Osteoblast (primary cell): Measurements from ENCODE around the gene TRAPPC11. TPM values are rescaled to one million over a fixed set of nuclear protein-coding genes. Genes with fewer than 3 reads are reported as not detected.

ENCODE experiments used
- DNase-seq: peaks from one replicate; pipeline ENCODE4 v3.0.0; 2011; ENCODE audit warnings: low spot score, mixed read lengths; ENCODE audit not compliant: insufficient read length; ENCODE audit errors: missing footprints
- H2AFZ ChIP-seq: 2 replicates; pipeline ENCODE4 v1.6.0; 2011; ENCODE audit warnings: mild to moderate bottlenecking, low read length
- H3K27ac ChIP-seq: 2 replicates; pipeline ENCODE4 v1.5.1; 2011; ENCODE audit warnings: mild to moderate bottlenecking, low read depth, low read length, moderate library complexity
- H3K27me3 ChIP-seq: 2 replicates; pipeline ENCODE4 v1.6.0; 2012; ENCODE audit warnings: mild to moderate bottlenecking, control low read depth, inconsistent platforms, low read length, moderate library complexity; ENCODE audit not compliant: insufficient read depth
- H3K36me3 ChIP-seq: 2 replicates; pipeline ENCODE4 v1.5.1; 2011; ENCODE audit warnings: mild to moderate bottlenecking, low read length, control low read depth, moderate library complexity; ENCODE audit not compliant: insufficient read depth
- H3K4me1 ChIP-seq: 2 replicates; pipeline ENCODE4 v1.5.1; 2011; ENCODE audit warnings: mild to moderate bottlenecking, low read length, control low read depth, moderate library complexity; ENCODE audit not compliant: insufficient read depth
- H3K4me2 ChIP-seq: 2 replicates; pipeline ENCODE4 v1.6.0; 2011; ENCODE audit warnings: mild to moderate bottlenecking, low read length; ENCODE audit not compliant: insufficient read depth
- H3K4me3 ChIP-seq: fragments of 200-600 bp; sonication (generic); 3 replicates; pipeline ENCODE4 v1.5.1; 2012; ENCODE audit warnings: mild to moderate bottlenecking, low read length, inconsistent platforms; ENCODE audit not compliant: insufficient read depth
- H3K79me2 ChIP-seq: 2 replicates; pipeline ENCODE4 v1.6.0; 2012; ENCODE audit warnings: mild to moderate bottlenecking, low read length, control low read depth, inconsistent platforms; ENCODE audit not compliant: insufficient read depth
- H3K9me3 ChIP-seq: 2 replicates; pipeline ENCODE4 v1.5.1; 2011; ENCODE audit warnings: low read depth, low read length, control low read depth
- H4K20me1 ChIP-seq: 2 replicates; pipeline ENCODE4 v1.6.0; 2012; ENCODE audit warnings: mild to moderate bottlenecking, low read length, control low read depth; ENCODE audit not compliant: insufficient read depth
- total RNA-seq: library from RNA; depleted of rRNA; stranded (reverse); fragments of >200 nt; gene quantifications from 2 replicates; pipeline ENCODE4 v1.2.3, GENCODE V29; 2012
- TF ChIP-seq, protein P1 (sequence below): IDR thresholded peaks from 2 replicates; pipeline ENCODE4 v1.5.1; 2011; ENCODE audit warnings: mild to moderate bottlenecking, low read depth, low read length, moderate library complexity; ENCODE audit errors: extremely low read depth

Gene TRAPPC11
- total RNA-seq, 1 donor = 58.3 TPM

DNA sequence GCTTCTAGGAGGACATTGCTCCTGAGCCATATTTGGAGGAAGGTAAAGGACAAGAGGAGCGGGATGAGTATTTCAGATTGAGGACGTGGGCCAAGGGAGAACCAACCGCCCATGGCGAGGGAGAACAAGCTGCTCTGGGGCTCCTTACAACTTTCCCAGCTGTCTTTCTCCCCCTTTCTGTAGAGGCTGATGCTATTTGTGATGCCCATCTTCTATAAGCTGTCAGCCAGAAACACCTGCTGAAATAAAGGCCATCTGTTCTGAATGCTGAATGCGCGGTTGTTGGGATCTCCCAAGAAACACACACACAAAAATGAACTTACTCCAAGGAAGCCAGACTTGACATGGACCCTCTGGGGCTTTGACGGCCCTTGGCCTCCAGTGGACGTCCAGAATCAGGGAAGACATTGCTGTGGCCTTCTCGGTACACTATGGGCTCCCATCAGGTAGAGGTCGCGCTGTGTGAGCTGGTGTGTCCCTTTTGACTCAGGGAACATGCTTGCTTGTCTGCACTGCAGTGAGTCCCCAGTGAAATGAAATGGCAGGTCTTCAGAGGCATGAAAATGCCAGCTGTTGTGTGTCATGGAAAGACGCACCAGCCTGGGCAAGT is 31.0 kb upstream of the TRAPPC11 start:
- Histone ChIP-seq H3K4me2 (no peak overlapping the region), H4K20me1 (no peaks in the 10 kb centered on the region), H3K27ac (no peak overlapping the region), H2AFZ (no peak overlapping the region), H3K79me2 (no peaks in the 10 kb centered on the region), H3K36me3 (no peaks in the 10 kb centered on the region), H3K27me3 (no peaks in the 10 kb centered on the region), H3K4me1 (no peaks in the 10 kb centered on the region), H3K4me3 (no peak overlapping the region), H3K9me3 (no peaks in the 10 kb centered on the region)
- DNase-seq = no peak
- TF ChIP-seq, protein P1, sequence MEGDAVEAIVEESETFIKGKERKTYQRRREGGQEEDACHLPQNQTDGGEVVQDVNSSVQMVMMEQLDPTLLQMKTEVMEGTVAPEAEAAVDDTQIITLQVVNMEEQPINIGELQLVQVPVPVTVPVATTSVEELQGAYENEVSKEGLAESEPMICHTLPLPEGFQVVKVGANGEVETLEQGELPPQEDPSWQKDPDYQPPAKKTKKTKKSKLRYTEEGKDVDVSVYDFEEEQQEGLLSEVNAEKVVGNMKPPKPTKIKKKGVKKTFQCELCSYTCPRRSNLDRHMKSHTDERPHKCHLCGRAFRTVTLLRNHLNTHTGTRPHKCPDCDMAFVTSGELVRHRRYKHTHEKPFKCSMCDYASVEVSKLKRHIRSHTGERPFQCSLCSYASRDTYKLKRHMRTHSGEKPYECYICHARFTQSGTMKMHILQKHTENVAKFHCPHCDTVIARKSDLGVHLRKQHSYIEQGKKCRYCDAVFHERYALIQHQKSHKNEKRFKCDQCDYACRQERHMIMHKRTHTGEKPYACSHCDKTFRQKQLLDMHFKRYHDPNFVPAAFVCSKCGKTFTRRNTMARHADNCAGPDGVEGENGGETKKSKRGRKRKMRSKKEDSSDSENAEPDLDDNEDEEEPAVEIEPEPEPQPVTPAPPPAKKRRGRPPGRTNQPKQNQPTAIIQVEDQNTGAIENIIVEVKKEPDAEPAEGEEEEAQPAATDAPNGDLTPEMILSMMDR = no peak

DNA sequence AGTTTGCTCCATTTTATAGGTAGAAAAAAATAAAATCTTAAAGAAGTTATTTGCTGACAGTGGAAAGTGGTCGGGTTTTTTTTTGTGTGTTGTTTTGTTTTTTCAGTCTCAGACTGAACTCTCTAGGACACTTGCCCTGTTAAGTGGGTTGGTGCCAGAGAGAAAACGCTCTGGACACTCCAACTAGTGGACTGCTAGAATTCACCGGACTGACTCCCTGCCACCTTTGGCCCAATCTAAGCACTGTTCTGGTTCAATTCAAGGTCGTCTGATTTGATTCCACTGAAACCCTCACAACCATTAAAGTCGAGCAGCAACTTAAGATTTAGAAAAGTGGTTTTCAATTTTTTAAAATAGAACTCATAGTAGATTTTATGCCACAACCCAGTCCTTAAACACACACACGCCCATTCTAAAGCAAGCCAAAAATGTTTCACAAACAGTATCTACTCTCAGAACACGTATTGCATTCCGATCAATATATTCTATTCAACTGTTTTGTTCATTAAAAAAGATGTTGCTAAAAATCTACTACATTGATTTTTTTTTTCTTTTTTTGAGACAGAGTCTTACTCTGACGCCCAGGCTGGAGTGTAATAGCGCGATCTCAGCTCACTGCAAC is 27.4 kb upstream of the TRAPPC11 start:
- no peak for DNase-seq
- no peaks in the 10 kb centered on the region for H3K36me3 ChIP-seq
- peaks cover 4% of the 10 kb centered on the region for H3K4me1 ChIP-seq
- H3K9me3 ChIP-seq = no peaks in the 10 kb centered on the region
- no peak overlapping the region for H2AFZ ChIP-seq
- H3K27me3 ChIP-seq = no peaks in the 10 kb centered on the region
- no peak overlapping the region for H3K4me2 ChIP-seq
- H3K4me3 ChIP-seq = no peak overlapping the region
- TF ChIP-seq, protein P1 = no peak
- no peaks in the 10 kb centered on the region for H4K20me1 ChIP-seq
- H3K79me2 ChIP-seq = no peaks in the 10 kb centered on the region
- H3K27ac ChIP-seq = no peak overlapping the region

GRCh38 chr4:183632689-183633088 is 26.4 kb upstream of the TRAPPC11 start:
- Histone ChIP-seq H3K4me2 (no peak overlapping the region), H3K27ac (no peak overlapping the region), H3K36me3 (no peaks in the 10 kb centered on the region), H2AFZ (no peak overlapping the region), H3K4me3 (no peak overlapping the region), H4K20me1 (no peaks in the 10 kb centered on the region), H3K27me3 (no peaks in the 10 kb centered on the region), H3K9me3 (no peaks in the 10 kb centered on the region), H3K79me2 (no peaks in the 10 kb centered on the region), H3K4me1 (peaks cover 14% of the 10 kb centered on the region)
- DNase-seq = no peak
- TF ChIP-seq, protein P1 = no peak

GRCh38 chr4:183633476-183634400 is 25.4 kb upstream of the TRAPPC11 start:
- TF ChIP-seq, protein P1 = no peak
- Histone ChIP-seq H3K4me1 (peaks cover 22% of the 10 kb centered on the region), H3K36me3 (no peaks in the 10 kb centered on the region), H3K27ac (no peak overlapping the region), H4K20me1 (no peaks in the 10 kb centered on the region), H3K79me2 (no peaks in the 10 kb centered on the region), H3K9me3 (no peaks in the 10 kb centered on the region), H3K4me2 (no peak overlapping the region), H3K27me3 (no peaks in the 10 kb centered on the region), H3K4me3 (no peak overlapping the region), H2AFZ (peak overlapping the region; percentile 68)
- DNase-seq = no peak
